H54 (cell line): ENCODE measurements around the gene GRIK4.
"Not testable (repeated sequence)": the region's sequence is repeated elsewhere in the genome, so short reads cannot be mapped to it uniquely, and the experiment has no call there.

Source experiments
- DNase-seq: peaks from one replicate; pipeline ENCODE4 v3.0.0; 2011; ENCODE audit warnings: low spot score, mixed read lengths; ENCODE audit not compliant: insufficient read length
- FAIRE-seq: peaks from 3 replicates; lab custom pipeline; 2011; peaks lifted over from hg19 to GRCh38; lab: Jason Lieb, UNC
- POLR2A ChIP-seq: IDR thresholded peaks from 2 replicates; pipeline ENCODE4 v1.6.1; 2011; ENCODE audit warnings: low read depth, mild to moderate bottlenecking, low read length

The GRIK4 gene

GRCh38 chr11:121031167-121031566, 519.6 kb downstream of the GRIK4 start:
- FAIRE-seq, result no peak
- no peak for TF ChIP-seq POLR2A

GRCh38 chr11:121031648-121032047, 520.1 kb downstream of the GRIK4 start:
- not testable (repeated sequence) for FAIRE-seq, DNase-seq

More at GRCh38 chr11:121031167-121031566, 519.6 kb downstream of the GRIK4 start:
- no peak for DNase-seq

- no peak for DNase-seq
- TF ChIP-seq POLR2A, result no peak
- FAIRE-seq, result no peak
These were observed 521.0 kb downstream of the GRIK4 start for GRCh38 chr11:121032546-121032945.

- no peak for FAIRE-seq
- no peak for DNase-seq
- no peak for TF ChIP-seq POLR2A
These were observed 522.1 kb downstream of the GRIK4 start for GRCh38 chr11:121033635-121034034.

GRCh38 chr11:121035169-121035755, 523.7 kb downstream of the GRIK4 start:
- FAIRE-seq (no peak), DNase-seq (no peak)
- TF ChIP-seq POLR2A, result no peak

GRCh38 chr11:121035780-121036179, 524.2 kb downstream of the GRIK4 start:
- FAIRE-seq (no peak), DNase-seq (no peak)
- no peak for TF ChIP-seq POLR2A

- FAIRE-seq (no peak), DNase-seq (no peak)
- no peak for TF ChIP-seq POLR2A
These were observed 525.5 kb downstream of the GRIK4 start for GRCh38 chr11:121037016-121037415.
